ENCODE measurements around the gene ACAD11. TPM values are rescaled to one million over a fixed set of nuclear protein-coding genes. Genes with fewer than 3 reads are reported as not detected.

The ACAD11 gene
- total RNA-seq: 10 to 100 TPM; 15.0 to 33.7 (median 27.5) TPM
- 10 to 100 TPM in 1 of 2 donors, 1 to 10 TPM in 1; 6.0 to 11.7 TPM for polyA plus RNA-seq
- 7.8 reads per million, percentile 31 among the genes with 10 or more reads in this experiment for total RNA-seq

GRCh38 chr3:132659365-132660051 is at the start of gene ACAD11:
Gene ACAD11 (minus strand): TSS chr3:132659809. CDS start chr3:132659751, 58 bp downstream.
- H3K4me3 Mint-ChIP-seq: peak within 1 kb of the TSS; percentile 84 to 98 (median 97)
- H3K4me1 ChIP-seq (ENCODE audit: control insufficient read depth in 2 of 2, insufficient read depth in 2 of 2, low read length in 2 of 2): peaks cover 9 to 19% of the 10 kb centered on the region in 2 donors
- POLR2A ChIA-PET: interaction anchor here (2.3 kb wide), 1 partner anchor 10 kb away, joined by 9 read pairs; no protein-coding TSS in a partner anchor

GRCh38 chr3:132703733-132704132 is 44.1 kb upstream of the ACAD11 start:
- ATAC-seq (no peak), DNase-seq (no peak)
- Histone ChIP-seq H3K27ac (ENCODE audit: low read depth, low read length) (no peak overlapping the region), H3K36me3 (ENCODE audit: control insufficient read depth in 2 of 3, insufficient read depth in 3 of 3, low read length in 3 of 3) (peaks cover 14 to 50% (median 19%) of the 10 kb centered on the region in 3 experiments), H3K4me1 (ENCODE audit: control insufficient read depth in 2 of 2, insufficient read depth in 2 of 2, low read length in 2 of 2) (no peaks in the 10 kb centered on the region), H3K4me3 (ENCODE audit: low read length) (no peak overlapping the region), H3K27me3 (ENCODE audit: control insufficient read depth in 2 of 2, insufficient read depth in 2 of 2, low read length in 2 of 2) (no peaks in the 10 kb centered on the region), H3K9me3 (ENCODE audit: control insufficient read depth in 2 of 3, low read length in 3 of 3) (no peaks in the 10 kb centered on the region)
- H3K27ac Mint-ChIP-seq: peak overlapping the region in 1 of 9 donors; percentile 19
- POLR2A ChIA-PET: no interaction called here
- CTCF ChIA-PET: no interaction called here
- H3K4me3 Mint-ChIP-seq: no peak overlapping the region
- intact Hi-C loops (cut with micrococcal nuclease): loop anchor here in 1 of 2 donors (2.0 to 10.0 kb wide), 2 partner anchors 17 to 169 kb away; no protein-coding TSS in a partner anchor
- H3K27me3 Mint-ChIP-seq: no peaks in the 10 kb centered on the region
- H3K36me3 Mint-ChIP-seq: peaks cover 21 to 53% (median 40%) of the 10 kb centered on the region in 5 donors
- no peaks in the 10 kb centered on the region for H3K9me3 Mint-ChIP-seq
- H3K4me1 Mint-ChIP-seq: peaks cover 3 to 15% (median 8%) of the 10 kb centered on the region in 7 donors

More at GRCh38 chr3:132659365-132660051, at the start of gene ACAD11:
- H3K9me3 Mint-ChIP-seq: no peaks in the 10 kb centered on the region
- H3K27ac Mint-ChIP-seq: peak within 1 kb of the TSS; percentile 95 to 98 (median 96)
- ATAC-seq (peak; percentile 54), DNase-seq (peak in 7 of 9 donors; percentile 2 to 55 (median 18))
- H3K4me1 Mint-ChIP-seq: peaks cover 42 to 78% (median 67%) of the 10 kb centered on the region in 7 donors
- no peaks in the 10 kb centered on the region for H3K27me3 Mint-ChIP-seq
- CTCF ChIA-PET: no interaction called here
- H3K9me3 ChIP-seq (ENCODE audit: control insufficient read depth in 2 of 3, low read length in 3 of 3): no peaks in the 10 kb centered on the region
- no peaks in the 10 kb centered on the region for H3K27me3 ChIP-seq (ENCODE audit: control insufficient read depth in 2 of 2, insufficient read depth in 2 of 2, low read length in 2 of 2)
- peaks cover 0 to 14% (median 0%) of the 10 kb centered on the region in 3 experiments for H3K36me3 ChIP-seq (ENCODE audit: control insufficient read depth in 2 of 3, insufficient read depth in 3 of 3, low read length in 3 of 3)
- peaks cover 0 to 4% (median under 1%) of the 10 kb centered on the region in 5 donors for H3K36me3 Mint-ChIP-seq
- peak within 1 kb of the TSS; percentile 92 for H3K27ac ChIP-seq (ENCODE audit: low read depth, low read length)
- intact Hi-C loops (cut with micrococcal nuclease): loop anchor here (1.0 to 10.0 kb wide), 13 partner anchors 63 to 1826 kb away; partner anchors contain the start of genes DNAJC13 (in 2 of the 2), NPHP3 (in 2 of the 2), SRPRB (in 2 of the 2) and ANAPC13 (in 1 of the 2)
- H3K4me3 ChIP-seq (ENCODE audit: low read length): peak within 1 kb of the TSS; percentile 99

- CTCF ChIA-PET: no interaction called here
These were observed 35.8 kb upstream of the ACAD11 start for GRCh38 chr3:132695422-132695821.

GRCh38 chr3:132694991-132695390 is 35.4 kb upstream of the ACAD11 start:
- ChIA-PET POLR2A (no interaction called here), CTCF (no interaction called here)
- Mint-ChIP-seq H3K4me1 (peaks cover 0 to 6% (median 3%) of the 10 kb centered on the region in 7 donors), H3K4me3 (no peak overlapping the region), H3K9me3 (no peaks in the 10 kb centered on the region), H3K36me3 (peaks cover 13 to 39% (median 23%) of the 10 kb centered on the region in 5 donors), H3K27me3 (no peaks in the 10 kb centered on the region), H3K27ac (peak overlapping the region in 3 of 9 donors; percentile 18 to 29 (median 27))
- no peak for ATAC-seq
- H3K9me3 ChIP-seq (ENCODE audit: control insufficient read depth in 2 of 3, low read length in 3 of 3): no peaks in the 10 kb centered on the region
- peaks cover 11 to 80% (median 21%) of the 10 kb centered on the region in 3 experiments for H3K36me3 ChIP-seq (ENCODE audit: control insufficient read depth in 2 of 3, insufficient read depth in 3 of 3, low read length in 3 of 3)
- no peak for DNase-seq
- H3K27me3 ChIP-seq (ENCODE audit: control insufficient read depth in 2 of 2, insufficient read depth in 2 of 2, low read length in 2 of 2): no peaks in the 10 kb centered on the region
- no peak overlapping the region for H3K4me3 ChIP-seq (ENCODE audit: low read length)
- no peaks in the 10 kb centered on the region for H3K4me1 ChIP-seq (ENCODE audit: control insufficient read depth in 2 of 2, insufficient read depth in 2 of 2, low read length in 2 of 2)
- intact Hi-C loops (cut with micrococcal nuclease): no loop called here
- no peak overlapping the region for H3K27ac ChIP-seq (ENCODE audit: low read depth, low read length)

More at GRCh38 chr3:132695422-132695821, 35.8 kb upstream of the ACAD11 start:
- Histone ChIP-seq H3K4me1 (ENCODE audit: control insufficient read depth in 2 of 2, insufficient read depth in 2 of 2, low read length in 2 of 2) (no peaks in the 10 kb centered on the region), H3K27ac (ENCODE audit: low read depth, low read length) (no peak overlapping the region), H3K36me3 (ENCODE audit: control insufficient read depth in 2 of 3, insufficient read depth in 3 of 3, low read length in 3 of 3) (peaks cover 13 to 80% (median 22%) of the 10 kb centered on the region in 3 experiments), H3K4me3 (ENCODE audit: low read length) (no peak overlapping the region), H3K9me3 (ENCODE audit: control insufficient read depth in 2 of 3, low read length in 3 of 3) (no peaks in the 10 kb centered on the region), H3K27me3 (ENCODE audit: control insufficient read depth in 2 of 2, insufficient read depth in 2 of 2, low read length in 2 of 2) (no peaks in the 10 kb centered on the region)
- H3K27me3 Mint-ChIP-seq: no peaks in the 10 kb centered on the region
- POLR2A ChIA-PET: no interaction called here
- no peak for DNase-seq
- H3K36me3 Mint-ChIP-seq: peaks cover 13 to 40% (median 22%) of the 10 kb centered on the region in 5 donors
- H3K27ac Mint-ChIP-seq: peak overlapping the region in 4 of 9 donors; percentile 18 to 32 (median 28)
- no peak for ATAC-seq
- no peak overlapping the region for H3K4me3 Mint-ChIP-seq
- H3K9me3 Mint-ChIP-seq: no peaks in the 10 kb centered on the region
- intact Hi-C loops (cut with micrococcal nuclease): no loop called here
- H3K4me1 Mint-ChIP-seq: peaks cover 0 to 6% (median 3%) of the 10 kb centered on the region in 7 donors

GRCh38 chr3:132690040-132690439 is 30.4 kb upstream of the ACAD11 start:
- Histone ChIP-seq H3K4me1 (ENCODE audit: control insufficient read depth in 2 of 2, insufficient read depth in 2 of 2, low read length in 2 of 2) (no peaks in the 10 kb centered on the region), H3K27me3 (ENCODE audit: control insufficient read depth in 2 of 2, insufficient read depth in 2 of 2, low read length in 2 of 2) (no peaks in the 10 kb centered on the region), H3K36me3 (ENCODE audit: control insufficient read depth in 2 of 3, insufficient read depth in 3 of 3, low read length in 3 of 3) (peaks cover 18 to 77% (median 35%) of the 10 kb centered on the region in 3 experiments), H3K27ac (ENCODE audit: low read depth, low read length) (no peak overlapping the region), H3K4me3 (ENCODE audit: low read length) (no peak overlapping the region), H3K9me3 (ENCODE audit: control insufficient read depth in 2 of 3, low read length in 3 of 3) (no peaks in the 10 kb centered on the region)
- no peak for DNase-seq
- CTCF ChIA-PET: no interaction called here
- no peak overlapping the region for H3K27ac Mint-ChIP-seq
- peaks cover 4 to 32% (median 15%) of the 10 kb centered on the region in 5 donors for H3K36me3 Mint-ChIP-seq
- POLR2A ChIA-PET: no interaction called here
- H3K4me3 Mint-ChIP-seq: no peak overlapping the region
- H3K27me3 Mint-ChIP-seq: no peaks in the 10 kb centered on the region
- ATAC-seq: no peak
- no peaks in the 10 kb centered on the region for H3K9me3 Mint-ChIP-seq
- intact Hi-C loops (cut with micrococcal nuclease): no loop called here
- H3K4me1 Mint-ChIP-seq: peaks cover 0 to 3% (median 0%) of the 10 kb centered on the region in 7 donors

- Histone ChIP-seq H3K27me3 (ENCODE audit: control insufficient read depth in 2 of 2, insufficient read depth in 2 of 2, low read length in 2 of 2) (no peaks in the 10 kb centered on the region), H3K4me1 (ENCODE audit: control insufficient read depth in 2 of 2, insufficient read depth in 2 of 2, low read length in 2 of 2) (no peaks in the 10 kb centered on the region), H3K27ac (ENCODE audit: low read depth, low read length) (no peak overlapping the region), H3K9me3 (ENCODE audit: control insufficient read depth in 2 of 3, low read length in 3 of 3) (no peaks in the 10 kb centered on the region), H3K36me3 (ENCODE audit: control insufficient read depth in 2 of 3, insufficient read depth in 3 of 3, low read length in 3 of 3) (peaks cover 0 to 29% (median 17%) of the 10 kb centered on the region in 3 experiments), H3K4me3 (ENCODE audit: low read length) (no peak overlapping the region)
- no peak overlapping the region for H3K4me3 Mint-ChIP-seq
- DNase-seq (no peak), ATAC-seq (no peak)
- POLR2A ChIA-PET: no interaction called here
- CTCF ChIA-PET: no interaction called here
- no peaks in the 10 kb centered on the region for H3K27me3 Mint-ChIP-seq
- intact Hi-C loops (cut with micrococcal nuclease): no loop called here
- no peaks in the 10 kb centered on the region for H3K9me3 Mint-ChIP-seq
- H3K27ac Mint-ChIP-seq: peak overlapping the region in 6 of 9 donors; percentile 5 to 75 (median 33)
- H3K4me1 Mint-ChIP-seq: peaks cover 0 to 6% (median 0%) of the 10 kb centered on the region in 7 donors
- H3K36me3 Mint-ChIP-seq: peaks cover 4 to 22% (median 9%) of the 10 kb centered on the region in 5 donors
These were observed 22.6 kb upstream of the ACAD11 start for GRCh38 chr3:132682201-132682600.
